Measurements from ENCODE around the gene INAVA.
"Not testable (repeated sequence)": the region's sequence is repeated elsewhere in the genome, so short reads cannot be mapped to it uniquely, and the experiment has no call there.

Gene INAVA

GRCh38 chr1:200922406-200922805 lies 27.7 kb downstream of the INAVA start:
- no peak for DNase-seq

GRCh38 chr1:200923601-200924000 lies 28.9 kb downstream of the INAVA start:
- no peak for DNase-seq

DNA sequence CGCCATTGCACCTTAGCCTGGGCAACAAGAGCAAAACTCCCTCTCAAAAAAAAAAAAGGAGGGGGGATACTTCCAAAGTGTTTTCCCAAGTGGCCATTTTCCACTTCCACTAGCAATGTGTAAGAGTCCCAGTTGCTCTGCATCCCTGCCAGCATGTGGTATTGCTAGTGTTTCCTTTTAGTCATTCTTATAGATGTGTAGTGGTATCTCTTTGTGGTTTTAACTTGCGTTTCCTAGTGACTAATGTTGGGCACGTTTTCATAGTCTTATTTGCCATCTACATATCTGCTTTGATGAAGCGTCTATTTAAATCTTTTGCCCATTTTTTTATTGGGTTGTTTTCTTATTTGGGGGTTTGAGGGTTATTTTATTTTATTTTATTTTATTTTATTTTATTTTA lies 31.1 kb downstream of the INAVA start:
- no peak for DNase-seq

GRCh38 chr1:200929530-200930278 lies 35.0 kb downstream of the INAVA start:
- no peak for DNase-seq

GRCh38 chr1:200930285-200930684 lies 35.6 kb downstream of the INAVA start:
- DNase-seq = not testable (repeated sequence)

DNA sequence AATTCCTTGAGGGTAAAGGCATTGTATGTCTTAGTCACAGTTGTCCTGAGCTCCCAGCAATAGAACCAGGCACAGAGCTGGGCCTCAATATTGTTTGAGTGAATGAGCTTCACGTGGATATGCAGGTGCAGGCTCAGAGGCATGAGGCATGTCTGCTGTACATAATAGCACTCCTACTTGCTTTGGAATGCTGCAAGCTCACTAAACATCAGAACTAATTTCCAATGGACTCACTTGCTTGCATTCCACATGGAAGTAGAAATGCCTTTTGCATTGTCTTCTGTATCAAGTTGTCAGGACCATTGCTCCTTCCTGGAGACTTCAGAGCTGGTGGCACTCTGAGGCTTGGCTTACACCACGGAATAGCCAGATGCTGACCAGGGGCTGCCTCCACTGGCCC lies 37.1 kb downstream of the INAVA start:
- no peak for DNase-seq

GRCh38 chr1:200934676-200935245 lies 40.1 kb downstream of the INAVA start:
- no peak for DNase-seq

GRCh38 chr1:200935286-200935962 lies 40.7 kb downstream of the INAVA start:
- DNase-seq = not testable (repeated sequence)

GRCh38 chr1:200938955-200939354 lies 44.3 kb downstream of the INAVA start:
- DNase-seq = no peak

- DNase-seq = no peak
These were observed 50.4 kb downstream of the INAVA start for GRCh38 chr1:200945111-200945510.

DNA sequence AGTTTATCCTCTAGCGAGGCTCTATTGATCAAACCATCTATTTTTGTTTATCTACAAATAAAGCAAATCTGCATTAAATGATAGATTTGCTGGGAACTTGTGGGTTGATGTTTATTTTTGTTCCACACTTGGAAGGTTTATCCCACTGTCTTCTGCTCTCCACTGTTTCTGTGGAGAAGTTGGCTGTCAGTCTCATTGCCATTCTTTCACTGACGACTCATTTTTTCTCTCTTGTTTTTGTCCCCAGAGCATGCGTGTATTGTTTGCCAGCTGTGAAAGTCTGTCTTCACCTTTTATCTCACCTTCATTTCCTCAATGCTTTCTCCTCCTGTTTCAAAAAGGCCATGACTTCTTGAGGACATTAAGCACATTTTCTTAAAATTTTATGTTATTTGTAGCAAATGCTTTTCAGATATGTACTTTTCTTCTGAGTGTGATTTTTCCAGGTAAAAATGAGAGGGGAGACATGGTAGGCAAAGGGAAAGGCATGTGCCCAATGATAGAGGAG lies 52.4 kb downstream of the INAVA start:
- DNase-seq = no peak

- no peak for DNase-seq
These were observed 54.9 kb downstream of the INAVA start for GRCh38 chr1:200949626-200950025.

GRCh38 chr1:200951016-200951415 lies 56.3 kb downstream of the INAVA start:
- DNase-seq = no peak

- no peak for DNase-seq
These were observed 59.7 kb downstream of the INAVA start for GRCh38 chr1:200954434-200954833.

- no peak for DNase-seq
These were observed 63.9 kb downstream of the INAVA start for GRCh38 chr1:200958597-200958996.

GRCh38 chr1:200959411-200959921 lies 64.8 kb downstream of the INAVA start:
- DNase-seq = no peak

GRCh38 chr1:200960236-200960947 lies 65.7 kb downstream of the INAVA start:
- DNase-seq = no peak

DNA sequence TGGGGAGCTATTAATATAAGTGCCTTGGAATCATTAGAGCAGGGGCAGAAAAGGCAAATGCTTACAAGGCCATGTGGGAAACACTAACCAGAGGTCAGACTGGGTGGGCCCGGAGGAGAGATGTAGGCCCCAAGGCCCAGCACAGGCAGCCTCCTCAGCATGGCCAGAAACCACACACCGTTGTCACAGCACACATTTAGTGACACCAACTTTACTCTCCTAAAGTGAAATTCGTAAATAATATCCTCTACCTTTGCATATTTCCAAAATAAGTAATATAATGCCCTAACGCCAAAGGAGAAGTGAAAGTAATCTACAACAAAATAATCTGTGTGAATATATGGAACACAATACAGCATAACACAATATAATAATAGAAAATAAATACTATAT lies 66.2 kb downstream of the INAVA start:
- DNase-seq = no peak

DNA sequence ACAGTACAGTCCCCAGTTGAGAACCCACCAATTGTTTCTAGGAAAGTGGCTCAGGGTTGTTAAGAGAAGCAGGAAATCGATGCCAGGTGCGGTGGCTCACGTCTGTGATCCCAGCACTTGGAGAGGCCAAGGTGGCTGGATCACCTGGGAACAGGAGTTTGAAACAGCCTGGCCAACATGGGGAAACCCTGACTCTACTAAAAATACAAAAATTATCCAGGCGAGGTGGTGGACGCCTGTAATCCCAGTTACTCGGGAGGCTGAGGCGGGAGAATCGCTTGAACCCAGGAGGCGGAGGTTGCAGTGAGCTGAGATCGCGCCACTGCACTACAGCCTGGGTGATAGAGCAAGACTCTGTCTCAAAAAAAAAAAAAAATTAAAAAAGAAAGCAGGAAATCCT lies 67.5 kb downstream of the INAVA start:
- DNase-seq = not testable (repeated sequence)

- no peak for DNase-seq
These were observed 67.9 kb downstream of the INAVA start for GRCh38 chr1:200962631-200963030.

DNA sequence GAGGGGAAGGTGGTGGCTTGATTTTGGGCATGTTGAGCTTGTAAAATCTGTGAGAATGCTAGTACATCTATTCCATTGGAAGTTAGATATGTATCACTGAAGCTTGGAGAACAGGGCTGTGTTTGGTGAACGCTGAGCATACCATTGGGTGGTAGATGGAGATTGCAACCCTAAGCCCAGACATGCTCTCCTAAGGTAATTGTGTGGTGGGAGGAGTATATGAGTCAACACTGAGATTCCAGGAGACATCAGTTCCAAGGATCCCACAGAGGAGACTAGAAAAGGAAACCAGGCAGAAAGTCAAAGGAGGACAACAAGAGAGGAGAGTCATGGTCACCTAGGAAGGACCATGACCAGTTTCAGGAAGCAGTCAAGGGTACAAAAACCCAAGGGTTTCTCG lies 68.4 kb downstream of the INAVA start:
- DNase-seq = no peak

DNA sequence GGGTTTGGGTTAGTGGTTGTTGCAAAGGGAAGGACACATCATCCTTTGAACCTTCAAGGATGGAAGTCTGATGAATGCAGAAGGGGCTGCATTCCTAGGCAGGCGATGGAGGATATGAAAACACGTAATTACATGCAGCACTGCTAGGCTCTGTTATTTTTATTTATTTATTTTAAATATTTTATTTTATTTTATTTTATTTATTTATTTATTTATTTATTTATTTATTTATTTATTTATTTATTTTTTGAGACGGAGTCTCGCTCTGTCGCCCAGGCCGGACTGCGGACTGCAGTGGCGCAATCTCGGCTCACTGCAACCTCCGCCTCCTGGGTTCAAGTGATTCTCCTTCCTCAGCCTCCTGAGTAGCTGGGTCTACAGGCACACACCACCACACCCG lies 69.2 kb downstream of the INAVA start:
- not testable (repeated sequence) for DNase-seq

All from activated CD4-positive, alpha-beta T cell treated with anti-CD3 and anti-CD28 coated beads, Interleukin-2, amount 50 U/mL, for 4 hours (primary cell).